ENCODE measurements around the gene CYSRT1.

DNA sequence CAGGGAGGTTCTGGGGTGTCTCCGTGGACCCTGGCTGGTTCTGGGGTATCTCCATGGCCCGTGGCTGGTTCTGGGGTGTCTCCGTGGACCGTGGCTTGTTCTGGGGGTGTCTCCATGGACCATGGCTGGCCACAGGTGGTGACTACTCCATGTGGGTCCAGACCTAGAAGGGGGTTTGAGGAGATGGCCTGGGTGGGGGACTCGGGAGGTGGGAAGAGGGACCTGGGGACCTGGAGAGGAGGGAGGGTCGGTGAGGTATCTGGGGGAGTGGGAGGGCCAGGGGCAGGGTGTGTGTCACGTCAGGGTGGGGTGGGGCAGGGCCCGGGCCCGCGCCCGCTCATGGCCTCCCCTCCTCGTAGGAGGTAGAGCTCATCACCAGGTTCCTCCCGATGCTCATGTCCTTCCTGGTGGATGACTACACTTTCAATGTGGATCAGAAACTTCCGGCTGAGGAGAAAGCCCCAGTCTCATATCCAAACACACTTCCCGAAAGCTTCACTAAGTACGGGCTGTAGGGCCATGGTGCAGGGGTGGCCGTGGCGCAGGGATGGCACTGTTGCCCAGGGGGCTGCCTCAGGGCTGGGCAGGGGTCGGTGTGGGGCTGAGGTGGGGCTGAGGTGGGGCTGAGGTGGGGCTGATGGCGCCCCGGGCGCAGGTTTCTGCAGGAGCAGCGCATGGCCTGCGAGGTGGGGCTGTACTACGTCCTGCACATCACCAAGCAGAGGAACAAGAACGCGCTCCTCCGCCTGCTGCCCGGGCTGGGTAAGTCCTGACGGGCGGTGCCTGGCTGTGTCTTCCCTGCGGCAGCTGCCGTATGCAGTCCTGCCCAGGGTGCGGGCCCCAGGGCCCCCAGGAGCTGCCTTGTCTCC lies 41.8 kb downstream of the CYSRT1 start:
- TF ChIP-seq CTCF (conservative IDR thresholded peaks at IDR 0.05; ENCODE audit: low read length) (no peak), EZH2phosphoT487 (IDR thresholded peaks at IDR 0.05; ENCODE audit: borderline replicate concordance, low read depth, low read length) (no peak)

Data from OCI-LY7 (cell line).